ENCODE results near the gene ANKRD30BL.
A peak's percentile ranks its signal among the peaks of the same experiment; 100 is the strongest.
"Not testable (repeated sequence)": the region's sequence is repeated elsewhere in the genome, so short reads cannot be mapped to it uniquely, and the experiment has no call there.

Gene ANKRD30BL, protein sequence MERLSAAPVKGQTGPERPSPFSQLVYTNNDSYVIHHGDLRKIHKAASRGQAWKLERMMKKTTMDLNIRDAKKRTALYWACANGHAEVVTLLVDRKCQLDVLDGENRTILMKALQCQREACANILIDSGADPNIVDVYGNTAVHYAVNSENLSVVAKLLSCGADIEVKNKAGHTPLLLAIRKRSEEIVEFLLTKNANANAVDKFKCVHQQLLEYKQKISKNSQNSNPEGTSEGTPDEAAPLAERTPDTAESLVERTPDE

DNA sequence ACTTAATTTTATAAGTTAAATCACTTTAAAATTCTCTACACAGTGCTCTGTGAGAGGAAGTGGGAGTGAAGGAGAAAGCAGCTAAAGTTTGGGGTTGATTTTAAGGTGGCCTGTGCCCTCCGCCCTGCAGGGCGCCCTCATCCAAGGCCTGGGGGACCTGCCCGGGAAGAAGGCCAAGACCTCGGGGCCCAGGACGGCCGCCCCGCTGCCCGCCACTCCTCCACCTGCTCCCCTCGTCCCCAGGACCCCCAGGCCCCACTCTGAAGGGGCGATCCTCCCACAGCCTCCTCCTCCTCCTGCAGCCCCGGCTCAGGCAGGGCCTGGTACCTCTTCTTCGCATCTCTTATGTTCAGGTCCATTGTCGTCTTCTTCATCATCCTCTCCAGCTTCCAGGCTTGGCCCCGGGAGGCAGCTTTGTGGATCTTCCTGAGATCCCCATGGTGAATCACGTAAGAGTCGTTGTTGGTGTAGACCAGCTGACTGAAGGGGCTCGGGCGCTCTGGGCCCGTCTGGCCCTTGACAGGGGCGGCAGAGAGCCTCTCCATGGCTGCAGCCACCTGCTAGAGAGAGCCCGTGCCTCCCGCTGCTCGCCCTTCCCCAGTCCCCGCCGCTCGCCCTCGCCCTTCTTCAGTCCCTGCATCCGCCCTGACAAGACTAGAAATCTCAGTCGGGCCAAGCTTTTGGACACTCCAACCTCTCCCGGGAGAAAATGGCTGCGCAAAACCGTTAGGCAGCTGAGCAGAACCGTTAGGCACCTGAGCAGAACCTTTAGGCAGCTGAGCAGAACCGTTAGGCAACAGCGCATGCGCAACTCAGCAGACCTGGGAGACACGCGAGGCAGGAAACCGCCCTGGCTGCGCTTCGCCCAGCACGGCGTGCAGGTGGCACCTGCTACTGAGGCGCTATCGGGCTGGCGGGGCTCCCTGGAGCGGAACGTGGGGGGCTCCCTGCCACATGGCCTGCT, at the start of gene ANKRD30BL:
Gene ANKRD30BL (minus strand): TSS at position 792 of the 964 bp plus-strand sequence. CDS start 247 bp downstream, at position 545.
- not testable (repeated sequence) for DNase-seq

DNA sequence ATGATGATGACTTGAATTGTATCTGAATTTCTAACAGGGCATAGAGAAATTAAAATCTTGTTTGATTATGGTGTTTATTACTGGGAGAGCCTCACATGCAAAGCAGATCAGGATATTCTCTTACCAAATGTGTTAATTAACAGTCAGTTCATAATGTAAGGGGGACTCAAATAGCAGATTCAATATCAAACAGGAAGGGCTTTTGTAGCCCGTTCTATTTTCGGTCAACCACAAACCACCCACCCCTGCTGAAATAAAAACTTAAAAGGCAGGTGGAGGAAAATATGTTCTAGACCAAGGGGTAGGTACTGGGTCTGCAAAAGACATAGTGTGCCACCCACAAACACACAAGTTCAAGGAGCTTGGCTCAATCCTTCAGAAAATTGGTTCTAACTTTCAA, 41.1 kb upstream of the ANKRD30BL start:
- not testable (repeated sequence) for DNase-seq

DNA sequence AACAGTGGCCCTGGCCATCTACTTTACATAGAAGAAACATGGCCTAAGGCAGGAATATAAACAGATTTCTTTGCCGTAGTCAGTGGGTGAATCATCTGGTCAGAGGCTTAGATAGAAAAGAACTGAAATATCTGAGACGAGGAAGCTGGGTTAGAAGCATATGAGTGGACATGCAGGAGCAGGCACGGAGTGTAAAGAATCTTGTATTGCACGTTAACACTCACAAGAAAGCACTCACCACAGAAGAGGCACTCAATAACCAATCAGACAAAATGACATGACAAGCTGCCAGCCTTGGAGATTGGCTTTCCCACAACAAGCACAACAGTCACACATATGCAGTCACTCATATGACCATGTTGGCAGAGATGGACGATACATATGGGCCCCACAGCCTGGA, 31.1 kb upstream of the ANKRD30BL start:
- not testable (repeated sequence) for DNase-seq

DNA sequence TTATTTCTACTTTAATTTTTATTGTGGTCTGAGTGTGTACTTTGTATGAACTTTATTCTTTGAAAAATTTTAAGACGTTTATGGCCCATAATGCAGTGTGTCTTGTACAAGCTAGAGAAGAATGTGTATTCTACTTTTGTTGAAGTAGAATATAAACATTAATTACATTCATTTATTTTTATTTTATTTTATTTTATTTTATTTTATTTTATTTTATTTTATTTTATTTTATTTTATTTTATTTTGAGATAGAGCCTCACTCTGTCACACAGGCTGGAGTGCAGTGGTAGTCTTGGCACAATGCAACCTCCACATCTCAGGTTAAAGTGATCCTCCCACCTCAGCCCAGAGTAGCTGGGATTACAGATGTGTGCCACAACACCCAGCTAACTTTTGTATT, 5.3 kb upstream of the ANKRD30BL start:
- DNase-seq, result not testable (repeated sequence)

DNA sequence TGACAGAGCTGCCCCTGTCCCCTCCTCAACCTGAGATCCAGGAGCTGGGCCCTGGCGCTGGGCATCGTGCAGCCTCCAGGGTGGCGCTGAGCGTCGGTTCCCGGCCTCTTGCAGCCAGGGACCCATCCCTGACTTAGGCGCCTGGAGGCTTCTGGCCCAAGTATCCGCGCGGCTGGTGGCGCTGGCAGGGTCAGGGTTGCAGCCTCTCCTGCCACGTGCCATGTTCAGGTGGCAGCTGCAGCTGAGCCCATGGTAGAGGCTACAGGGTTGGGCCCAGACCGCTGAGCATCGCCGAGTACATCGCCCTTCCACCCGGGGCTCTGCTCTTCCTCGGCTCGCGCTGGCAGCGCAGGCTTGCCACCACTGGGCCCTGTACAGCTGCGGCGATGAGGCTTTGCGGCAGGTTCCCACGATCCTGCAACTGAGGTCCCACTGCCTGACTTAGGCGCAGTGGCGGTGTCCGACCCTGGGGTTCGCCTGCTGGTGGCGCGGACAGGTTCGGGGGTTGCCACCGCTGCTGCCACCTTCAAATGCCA, 441 bp upstream of the ANKRD30BL start:
- DNase-seq, result not testable (repeated sequence)

DNA sequence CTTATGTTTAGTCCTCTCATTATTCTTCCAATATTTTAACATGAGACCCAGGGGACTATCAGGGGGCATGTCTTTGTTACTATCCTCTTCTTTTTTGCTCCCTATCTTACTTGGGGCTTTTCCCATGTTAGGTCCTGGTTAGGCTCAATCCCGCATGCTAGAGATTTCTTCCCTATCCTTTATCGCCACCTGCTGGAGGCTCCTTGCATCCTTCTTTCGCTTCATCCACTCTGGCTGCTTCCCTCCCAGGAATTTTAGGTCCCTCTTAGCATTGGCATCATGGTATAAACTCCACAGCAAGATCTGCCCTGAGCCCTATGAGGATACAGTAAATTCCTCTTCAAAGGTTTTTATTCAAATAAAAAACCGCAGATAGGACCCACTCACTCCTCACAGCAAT, 15.0 kb downstream of the ANKRD30BL start:
- DNase-seq, result peak; percentile 70
